DOHH2 (cell line): ENCODE data around the gene PIGX.

ENCODE experiments used
- H3F3A ChIP-seq: fragments of 200-600 bp; sonication (generic), shearing (Covaris generic); 2 replicates; pipeline ENCODE4 v1.6.0; 2016; ENCODE audit warnings: antibody characterized with exemption, mild to moderate bottlenecking; ENCODE audit not compliant: control insufficient read depth, insufficient read depth
- H3K27ac ChIP-seq: fragments of 200-600 bp; sonication (generic); 2 replicates; pipeline ENCODE4 v1.5.1; 2014; ENCODE audit warnings: low read depth, mild to moderate bottlenecking, low read length, moderate library complexity
- H3K27me3 ChIP-seq: fragments of 200-600 bp; sonication (generic); 2 replicates; pipeline ENCODE4 v1.6.1; 2014; ENCODE audit warnings: mild to moderate bottlenecking, low read length, mixed read lengths; ENCODE audit not compliant: control insufficient read depth
- H3K36me3 ChIP-seq: fragments of 200-600 bp; sonication (generic); 2 replicates; pipeline ENCODE4 v1.6.1; 2014; ENCODE audit warnings: mild to moderate bottlenecking, low read length, moderate library complexity, mixed read lengths; ENCODE audit not compliant: control insufficient read depth
- H3K4me1 ChIP-seq: fragments of 200-600 bp; sonication (generic); 2 replicates; pipeline ENCODE4 v1.6.1; 2014; ENCODE audit warnings: mild to moderate bottlenecking, low read length, mixed read lengths; ENCODE audit not compliant: control insufficient read depth
- H3K4me2 ChIP-seq: fragments of 200-600 bp; sonication (generic); 2 replicates; pipeline ENCODE4 v1.6.0; 2014; ENCODE audit warnings: mild to moderate bottlenecking, low read length, moderate library complexity
- H3K4me3 ChIP-seq: fragments of 200-600 bp; sonication (generic); 2 replicates; pipeline ENCODE4 v1.5.1; 2014; ENCODE audit warnings: mild to moderate bottlenecking, low read length, mixed read lengths
- H3K79me2 ChIP-seq: fragments of 200-600 bp; sonication (generic); 2 replicates; pipeline ENCODE4 v1.6.1; 2014; ENCODE audit warnings: mild to moderate bottlenecking, low read length, mixed read lengths; ENCODE audit not compliant: control insufficient read depth
- H3K9me2 ChIP-seq: fragments of 200-600 bp; sonication (generic); replicated peaks from 2 replicates; pipeline ENCODE4 v1.6.1; 2014; ENCODE audit warnings: mild to moderate bottlenecking, low read length, mixed read lengths; ENCODE audit not compliant: control insufficient read depth
- H3K9me3 ChIP-seq: fragments of 200-600 bp; sonication (generic); 2 replicates; pipeline ENCODE4 v1.6.1; 2014; ENCODE audit warnings: antibody characterized with exemption, low read length, mixed read lengths; ENCODE audit not compliant: control insufficient read depth, insufficient read depth
- H4K20me1 ChIP-seq: fragments of 200-600 bp; sonication (generic); 2 replicates; pipeline ENCODE4 v1.6.0; 2014; ENCODE audit warnings: low read depth, mild to moderate bottlenecking, antibody characterized with exemption, low read length, moderate library complexity; ENCODE audit not compliant: control insufficient read depth, insufficient read depth
- CTCF ChIP-seq: fragments of 200-600 bp; sonication (generic); IDR thresholded peaks from one replicate; pipeline ENCODE4 v1.5.1; 2014; ENCODE audit warnings: antibody characterized with exemption, mild to moderate bottlenecking, low read depth, low read length; ENCODE audit not compliant: poor library complexity, severe bottlenecking
- EZH2phosphoT487 ChIP-seq: fragments of 200-600 bp; sonication (generic); IDR thresholded peaks from 2 replicates; pipeline ENCODE4 v1.6.1; 2017; ENCODE audit warnings: borderline replicate concordance, mild to moderate bottlenecking, antibody characterized with exemption, low read length, moderate library complexity, mixed read lengths

The PIGX gene

GRCh38 chr3:196757876-196758739 lies 45.9 kb downstream of the PIGX start:
- Histone ChIP-seq H3K9me2 (no peaks in the 10 kb centered on the region), H3K4me1 (no peaks in the 10 kb centered on the region), H3K4me3 (no peak overlapping the region)

GRCh38 chr3:196763179-196763578 lies 51.0 kb downstream of the PIGX start:
- Histone ChIP-seq H3K4me1 (no peaks in the 10 kb centered on the region), H3K9me3 (no peaks in the 10 kb centered on the region), H4K20me1 (0 out of 2 replicates have a peak, but pooled peaks cover 4% of the 10 kb centered on the region), H3F3A (no peaks in the 10 kb centered on the region), H3K9me2 (no peaks in the 10 kb centered on the region), H3K79me2 (peaks cover 78% of the 10 kb centered on the region), H3K27ac (no peak overlapping the region), H3K4me2 (no peak overlapping the region), H3K27me3 (no peaks in the 10 kb centered on the region), H3K36me3 (peaks cover 19% of the 10 kb centered on the region), H3K4me3 (no peak overlapping the region)
- no peak for TF ChIP-seq CTCF
- no peak for TF ChIP-seq EZH2phosphoT487

More at GRCh38 chr3:196757876-196758739, 45.9 kb downstream of the PIGX start:
- H4K20me1 ChIP-seq = no peaks in the 10 kb centered on the region
- H3K36me3 ChIP-seq = peaks cover 55% of the 10 kb centered on the region
- no peaks in the 10 kb centered on the region for H3F3A ChIP-seq
- peaks cover 12% of the 10 kb centered on the region for H3K9me3 ChIP-seq
- TF ChIP-seq CTCF (no peak), EZH2phosphoT487 (no peak)
- H3K27ac ChIP-seq = no peak overlapping the region
- H3K27me3 ChIP-seq = no peaks in the 10 kb centered on the region
- H3K4me2 ChIP-seq = no peak overlapping the region
- peaks cover 85% of the 10 kb centered on the region for H3K79me2 ChIP-seq

DNA sequence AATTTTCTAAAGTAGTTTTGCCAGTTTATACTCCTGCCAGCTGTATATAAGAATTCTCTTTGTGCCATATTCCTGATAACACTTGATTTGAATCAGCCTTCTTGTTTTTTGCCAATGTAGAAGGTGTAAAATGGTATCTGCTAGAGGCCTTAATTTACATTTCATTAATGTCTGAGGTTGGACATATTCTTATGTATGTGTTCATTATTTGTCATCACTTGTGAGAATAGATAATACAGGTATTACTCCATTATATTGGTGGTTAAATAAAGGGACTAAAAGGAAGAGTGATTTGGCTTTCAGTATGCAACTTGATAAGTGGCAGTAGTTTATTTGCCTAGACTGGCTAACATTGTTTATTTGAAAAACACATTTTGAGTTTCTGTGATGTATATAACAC lies 53.3 kb downstream of the PIGX start:
- H3K4me1 ChIP-seq = no peaks in the 10 kb centered on the region
- H3K27me3 ChIP-seq = no peaks in the 10 kb centered on the region
- no peaks in the 10 kb centered on the region for H3K9me2 ChIP-seq
- peaks cover 10% of the 10 kb centered on the region for H3K36me3 ChIP-seq
- H3K27ac ChIP-seq = no peak overlapping the region
- peaks cover 78% of the 10 kb centered on the region for H3K79me2 ChIP-seq
- no peak overlapping the region for H3K4me2 ChIP-seq
- H3F3A ChIP-seq = no peaks in the 10 kb centered on the region
- TF ChIP-seq EZH2phosphoT487 = no peak
- TF ChIP-seq CTCF = no peak
- H4K20me1 ChIP-seq = 0 out of 2 replicates have a peak, but pooled peaks cover 4% of the 10 kb centered on the region
- no peaks in the 10 kb centered on the region for H3K9me3 ChIP-seq
- no peak overlapping the region for H3K4me3 ChIP-seq
